ENCODE results near the gene PLA2G6.
"Not testable (repeated sequence)": the region's sequence is repeated elsewhere in the genome, so short reads cannot be mapped to it uniquely, and the experiment has no call there.

The PLA2G6 gene

GRCh38 chr22:38126928-38127668 lies 54.5 kb downstream of the PLA2G6 start:
- H3K27me3 Mint-ChIP-seq = no peaks in the 10 kb centered on the region
- H3K27ac Mint-ChIP-seq = no peak overlapping the region
- H3K4me3 Mint-ChIP-seq = no peak overlapping the region
- peaks cover 4% of the 10 kb centered on the region for H3K36me3 Mint-ChIP-seq
- H3K9me3 Mint-ChIP-seq (ENCODE audit: low read depth) = no peaks in the 10 kb centered on the region
- peaks cover 1% of the 10 kb centered on the region for H3K4me1 Mint-ChIP-seq (ENCODE audit: low read depth)

- H3K4me3 Mint-ChIP-seq = no peak overlapping the region
Measured at GRCh38 chr22:38125751-38126201, 55.9 kb downstream of the PLA2G6 start.

GRCh38 chr22:38125038-38125610 lies 56.5 kb downstream of the PLA2G6 start:
- no peak overlapping the region for H3K4me3 Mint-ChIP-seq
- H3K27ac Mint-ChIP-seq = no peak overlapping the region
- peaks cover 2% of the 10 kb centered on the region for H3K36me3 Mint-ChIP-seq
- H3K9me3 Mint-ChIP-seq (ENCODE audit: low read depth) = no peaks in the 10 kb centered on the region
- H3K27me3 Mint-ChIP-seq = no peaks in the 10 kb centered on the region
- H3K4me1 Mint-ChIP-seq (ENCODE audit: low read depth) = peaks cover 1% of the 10 kb centered on the region

More at GRCh38 chr22:38125751-38126201, 55.9 kb downstream of the PLA2G6 start:
- H3K36me3 Mint-ChIP-seq = peaks cover 2% of the 10 kb centered on the region
- H3K27ac Mint-ChIP-seq = no peak overlapping the region
- H3K4me1 Mint-ChIP-seq (ENCODE audit: low read depth) = peaks cover 1% of the 10 kb centered on the region
- no peaks in the 10 kb centered on the region for H3K9me3 Mint-ChIP-seq (ENCODE audit: low read depth)
- no peaks in the 10 kb centered on the region for H3K27me3 Mint-ChIP-seq

GRCh38 chr22:38124236-38124974 lies 57.2 kb downstream of the PLA2G6 start:
- peaks cover 1% of the 10 kb centered on the region for H3K4me1 Mint-ChIP-seq (ENCODE audit: low read depth)
- no peak overlapping the region for H3K4me3 Mint-ChIP-seq
- H3K9me3 Mint-ChIP-seq (ENCODE audit: low read depth) = no peaks in the 10 kb centered on the region
- H3K27me3 Mint-ChIP-seq = no peaks in the 10 kb centered on the region
- no peak overlapping the region for H3K27ac Mint-ChIP-seq
- peaks cover 2% of the 10 kb centered on the region for H3K36me3 Mint-ChIP-seq

GRCh38 chr22:38122616-38123015 lies 59.0 kb downstream of the PLA2G6 start:
- Mint-ChIP-seq H3K27ac (no peak overlapping the region), H3K9me3 (ENCODE audit: low read depth) (no peaks in the 10 kb centered on the region), H3K36me3 (peaks cover 2% of the 10 kb centered on the region), H3K4me1 (ENCODE audit: low read depth) (peaks cover 1% of the 10 kb centered on the region), H3K27me3 (no peaks in the 10 kb centered on the region), H3K4me3 (no peak overlapping the region)

- no peaks in the 10 kb centered on the region for H3K9me3 Mint-ChIP-seq (ENCODE audit: low read depth)
- H3K4me1 Mint-ChIP-seq (ENCODE audit: low read depth) = peaks cover 1% of the 10 kb centered on the region
- no peak overlapping the region for H3K4me3 Mint-ChIP-seq
- H3K36me3 Mint-ChIP-seq = no peaks in the 10 kb centered on the region
- no peak overlapping the region for H3K27ac Mint-ChIP-seq
- H3K27me3 Mint-ChIP-seq = no peaks in the 10 kb centered on the region
Measured at GRCh38 chr22:38120359-38121110, 61.1 kb downstream of the PLA2G6 start.

GRCh38 chr22:38118747-38119146 lies 62.9 kb downstream of the PLA2G6 start:
- H3K36me3 Mint-ChIP-seq; H3K4me1 Mint-ChIP-seq (ENCODE audit: low read depth); H3K4me3 Mint-ChIP-seq; H3K27me3 Mint-ChIP-seq; H3K9me3 Mint-ChIP-seq (ENCODE audit: low read depth); H3K27ac Mint-ChIP-seq: not testable (repeated sequence)

GRCh38 chr22:38118182-38118581 lies 63.4 kb downstream of the PLA2G6 start:
- Mint-ChIP-seq H3K4me3 (no peak overlapping the region), H3K27me3 (no peaks in the 10 kb centered on the region), H3K36me3 (peaks cover 2% of the 10 kb centered on the region), H3K27ac (no peak overlapping the region), H3K9me3 (ENCODE audit: low read depth) (no peaks in the 10 kb centered on the region), H3K4me1 (ENCODE audit: low read depth) (peaks cover 3% of the 10 kb centered on the region)

- H3K36me3 Mint-ChIP-seq; H3K4me1 Mint-ChIP-seq (ENCODE audit: low read depth); H3K4me3 Mint-ChIP-seq; H3K9me3 Mint-ChIP-seq (ENCODE audit: low read depth); H3K27me3 Mint-ChIP-seq; H3K27ac Mint-ChIP-seq: not testable (repeated sequence)
Measured at GRCh38 chr22:38117556-38117955, 64.1 kb downstream of the PLA2G6 start.

- Mint-ChIP-seq H3K9me3 (ENCODE audit: low read depth) (no peaks in the 10 kb centered on the region), H3K36me3 (peaks cover 2% of the 10 kb centered on the region), H3K27ac (no peak overlapping the region), H3K4me1 (ENCODE audit: low read depth) (peaks cover 3% of the 10 kb centered on the region), H3K27me3 (no peaks in the 10 kb centered on the region), H3K4me3 (no peak overlapping the region)
Measured at GRCh38 chr22:38115423-38116205, 66.0 kb downstream of the PLA2G6 start.

- peaks cover 3% of the 10 kb centered on the region for H3K4me1 Mint-ChIP-seq (ENCODE audit: low read depth)
- peaks cover 2% of the 10 kb centered on the region for H3K36me3 Mint-ChIP-seq
- no peaks in the 10 kb centered on the region for H3K9me3 Mint-ChIP-seq (ENCODE audit: low read depth)
- no peaks in the 10 kb centered on the region for H3K27me3 Mint-ChIP-seq
- H3K27ac Mint-ChIP-seq = no peak overlapping the region
- H3K4me3 Mint-ChIP-seq = no peak overlapping the region
Measured at GRCh38 chr22:38114484-38115398, 66.9 kb downstream of the PLA2G6 start.

- Mint-ChIP-seq H3K4me3 (no peak overlapping the region), H3K4me1 (ENCODE audit: low read depth) (peaks cover 3% of the 10 kb centered on the region), H3K9me3 (ENCODE audit: low read depth) (no peaks in the 10 kb centered on the region), H3K27me3 (no peaks in the 10 kb centered on the region), H3K27ac (no peak overlapping the region), H3K36me3 (peaks cover 2% of the 10 kb centered on the region)
Measured at GRCh38 chr22:38112381-38112780, 69.2 kb downstream of the PLA2G6 start.

- Mint-ChIP-seq H3K27ac (no peak overlapping the region), H3K4me3 (no peak overlapping the region), H3K9me3 (ENCODE audit: low read depth) (no peaks in the 10 kb centered on the region), H3K36me3 (peaks cover 2% of the 10 kb centered on the region), H3K4me1 (ENCODE audit: low read depth) (peaks cover 3% of the 10 kb centered on the region), H3K27me3 (no peaks in the 10 kb centered on the region)
Measured at GRCh38 chr22:38111925-38112355, 69.7 kb downstream of the PLA2G6 start.

Measured in activated naive CD8-positive, alpha-beta T cell (primary cell).